Activated CD4-positive, alpha-beta memory T cell treated with anti-CD3 and anti-CD28 coated beads, Interleukin-2, amount 10 ng/mL, durations not matched to agents 7 days and 5 days (primary cell): Measurements from ENCODE around the gene PPP1R12B. TPM values are rescaled to one million over a fixed set of nuclear protein-coding genes. Genes with fewer than 3 reads are reported as not detected.
"Not testable (repeated sequence)": the region's sequence is repeated elsewhere in the genome, so short reads cannot be mapped to it uniquely, and the experiment has no call there.

Experiments used
- CTCF ChIA-PET: fragments of 350-600 bp; sonication (Branson Sonifier 250); formaldehyde crosslinking; loops from one replicate; lab custom pipeline; 2021; ENCODE audit warnings: antibody characterized with exemption, inconsistent platforms; lab: Charles Lee
- POLR2A ChIA-PET: fragments of 350-600 bp; sonication (Branson Sonifier 250); formaldehyde crosslinking; loops from one replicate; lab custom pipeline; 2021; ENCODE audit warnings: antibody characterized with exemption; lab: Charles Lee
- DNase-seq: peaks from one replicate; pipeline ENCODE4 v3.0.0-alpha.2; 2020
- H3K27ac Mint-ChIP-seq: one replicate; pipeline ENCODE4 v1.8.0; 2021; ENCODE audit warnings: mild to moderate bottlenecking, mixed read lengths
- H3K27me3 Mint-ChIP-seq: one replicate; pipeline ENCODE4 v1.8.0; 2021; ENCODE audit warnings: mixed read lengths
- H3K36me3 Mint-ChIP-seq: one replicate; pipeline ENCODE4 v1.8.0; 2021; ENCODE audit warnings: low read depth, mixed read lengths
- H3K4me1 Mint-ChIP-seq: one replicate; pipeline ENCODE4 v1.8.0; 2021; ENCODE audit warnings: mixed read lengths
- H3K4me3 Mint-ChIP-seq: one replicate; pipeline ENCODE4 v1.8.0; 2021; ENCODE audit warnings: mild to moderate bottlenecking, mixed read lengths
- H3K9me3 Mint-ChIP-seq: one replicate; pipeline ENCODE4 v1.8.0; 2021; ENCODE audit warnings: mixed read lengths
- total RNA-seq, 2 experiments: library from RNA; stranded (reverse); gene quantifications; one replicate each; pipeline ENCODE4 v1.2.3, GENCODE V29; 2021

Gene PPP1R12B
- total RNA-seq, 2 experiments from 2014 or later, result 16.7 to 20.0 TPM

DNA sequence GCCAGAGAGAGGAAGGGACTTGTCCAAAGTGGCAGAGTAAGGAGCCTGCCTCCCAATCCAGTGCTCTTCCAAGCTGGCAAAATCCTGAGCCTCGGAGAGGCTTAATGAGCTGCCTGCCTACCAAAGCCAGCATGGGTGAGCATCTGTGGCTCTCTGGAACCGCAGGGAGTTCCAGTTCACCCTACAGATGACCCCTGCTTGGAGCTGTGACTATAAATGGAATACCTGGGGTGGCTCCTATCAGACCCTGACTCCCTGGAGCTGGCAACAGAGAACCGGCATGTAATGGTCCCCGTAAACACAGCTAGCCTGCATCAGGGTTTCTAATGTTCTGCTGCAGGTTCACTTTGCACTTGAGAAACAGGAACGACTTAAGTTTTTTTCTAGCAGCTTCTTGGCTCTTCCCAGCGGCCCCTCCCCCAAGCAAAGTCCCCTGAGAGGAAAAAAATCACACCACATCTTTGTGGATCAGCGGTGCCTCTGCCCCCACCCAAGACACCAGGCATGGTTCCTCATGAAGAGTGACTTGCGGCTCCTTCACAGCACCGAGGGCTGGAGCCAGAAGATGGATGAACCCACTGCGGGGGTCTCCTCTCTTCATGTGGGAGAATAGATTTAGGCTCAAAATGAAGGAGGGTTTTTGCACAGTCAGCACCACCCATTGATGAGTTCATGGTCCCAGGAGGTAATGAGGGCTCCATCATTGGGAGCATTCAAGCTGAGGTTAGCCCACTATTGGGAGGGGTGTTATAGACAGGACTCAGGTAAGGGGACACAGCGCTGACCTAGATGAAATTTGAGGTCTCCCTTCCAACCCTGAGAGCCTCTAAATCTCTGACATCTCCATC is 282.8 kb downstream of the PPP1R12B start:
- H3K4me1 Mint-ChIP-seq, result peaks cover 29% of the 10 kb centered on the region
- peak overlapping the region; percentile 8 for H3K27ac Mint-ChIP-seq
- H3K9me3 Mint-ChIP-seq, result no peaks in the 10 kb centered on the region
- H3K4me3 Mint-ChIP-seq, result no peak overlapping the region
- H3K36me3 Mint-ChIP-seq, result no peaks in the 10 kb centered on the region
- DNase-seq, result no peak
- peaks cover 39% of the 10 kb centered on the region for H3K27me3 Mint-ChIP-seq
- POLR2A ChIA-PET, result interaction anchor here (1.0 kb wide), 1 partner anchor 290 kb away, joined by 3 read pairs; the partner anchor contains the start of gene UBE2T
- CTCF ChIA-PET, result no interaction called here

GRCh38 chr1:202632241-202632640 is 283.7 kb downstream of the PPP1R12B start:
- Mint-ChIP-seq H3K4me1 (peaks cover 28% of the 10 kb centered on the region), H3K27me3 (peaks cover 42% of the 10 kb centered on the region), H3K9me3 (no peaks in the 10 kb centered on the region), H3K36me3 (no peaks in the 10 kb centered on the region), H3K4me3 (no peak overlapping the region), H3K27ac (no peak overlapping the region)
- CTCF ChIA-PET, result no interaction called here
- no peak for DNase-seq
- POLR2A ChIA-PET, result interaction anchor here (0.6 kb wide), 1 partner anchor 71 kb away, joined by 3 read pairs; no protein-coding TSS in a partner anchor

- H3K27ac Mint-ChIP-seq, H3K9me3 Mint-ChIP-seq, DNase-seq, H3K4me1 Mint-ChIP-seq, POLR2A ChIA-PET, H3K4me3 Mint-ChIP-seq, CTCF ChIA-PET, H3K36me3 Mint-ChIP-seq: not testable (repeated sequence)
- H3K27me3 Mint-ChIP-seq, result peaks cover 64% of the 10 kb centered on the region
Measured at GRCh38 chr1:202636171-202636570, 287.7 kb downstream of the PPP1R12B start.

- H3K36me3 Mint-ChIP-seq, CTCF ChIA-PET, H3K27ac Mint-ChIP-seq: not testable (repeated sequence)
Measured at GRCh38 chr1:202637321-202638018, 289.0 kb downstream of the PPP1R12B start.

DNA sequence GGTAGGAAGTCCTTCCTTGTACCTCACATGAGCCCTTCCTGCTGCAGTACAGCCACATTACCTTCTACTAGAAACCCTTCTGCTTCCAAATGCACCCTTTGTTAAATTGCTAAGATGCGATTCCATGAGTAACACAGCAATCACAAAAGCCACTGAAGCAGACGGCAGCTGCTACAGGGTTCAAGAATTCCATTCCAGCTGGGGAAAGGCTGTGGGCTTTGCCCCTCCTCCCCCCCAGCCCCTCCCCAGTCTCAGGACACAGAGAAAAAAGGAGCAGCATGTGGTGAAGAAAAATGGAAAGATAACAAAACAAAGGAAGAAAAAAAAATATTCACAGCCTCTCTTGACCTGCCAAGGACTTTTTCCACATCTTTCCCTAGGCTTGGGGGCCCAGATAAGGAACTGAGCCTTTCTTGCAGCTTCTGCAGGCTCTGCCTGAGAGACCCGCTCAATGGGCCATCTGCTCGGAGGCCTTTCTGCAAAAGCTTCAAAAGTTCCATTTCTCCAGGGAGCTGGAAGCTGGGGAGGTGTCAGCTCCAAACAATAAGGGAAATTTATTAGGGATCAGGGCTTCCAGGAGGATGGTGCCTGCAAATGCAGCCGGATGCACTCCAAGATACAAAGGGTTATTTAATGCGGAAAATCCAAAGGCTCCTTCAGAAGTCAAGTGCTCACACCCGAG is 289.7 kb downstream of the PPP1R12B start:
- no peaks in the 10 kb centered on the region for H3K36me3 Mint-ChIP-seq
- peaks cover 73% of the 10 kb centered on the region for H3K27me3 Mint-ChIP-seq
- H3K4me1 Mint-ChIP-seq, result peaks cover 4% of the 10 kb centered on the region
- no peak for DNase-seq
- no peaks in the 10 kb centered on the region for H3K9me3 Mint-ChIP-seq
- ChIA-PET CTCF (no interaction called here), POLR2A (no interaction called here)
- no peak overlapping the region for H3K27ac Mint-ChIP-seq
- no peak overlapping the region for H3K4me3 Mint-ChIP-seq

More at GRCh38 chr1:202637321-202638018, 289.0 kb downstream of the PPP1R12B start:
- H3K9me3 Mint-ChIP-seq, H3K4me1 Mint-ChIP-seq, H3K4me3 Mint-ChIP-seq, DNase-seq, POLR2A ChIA-PET: not testable (repeated sequence)
- peaks cover 71% of the 10 kb centered on the region for H3K27me3 Mint-ChIP-seq

DNA sequence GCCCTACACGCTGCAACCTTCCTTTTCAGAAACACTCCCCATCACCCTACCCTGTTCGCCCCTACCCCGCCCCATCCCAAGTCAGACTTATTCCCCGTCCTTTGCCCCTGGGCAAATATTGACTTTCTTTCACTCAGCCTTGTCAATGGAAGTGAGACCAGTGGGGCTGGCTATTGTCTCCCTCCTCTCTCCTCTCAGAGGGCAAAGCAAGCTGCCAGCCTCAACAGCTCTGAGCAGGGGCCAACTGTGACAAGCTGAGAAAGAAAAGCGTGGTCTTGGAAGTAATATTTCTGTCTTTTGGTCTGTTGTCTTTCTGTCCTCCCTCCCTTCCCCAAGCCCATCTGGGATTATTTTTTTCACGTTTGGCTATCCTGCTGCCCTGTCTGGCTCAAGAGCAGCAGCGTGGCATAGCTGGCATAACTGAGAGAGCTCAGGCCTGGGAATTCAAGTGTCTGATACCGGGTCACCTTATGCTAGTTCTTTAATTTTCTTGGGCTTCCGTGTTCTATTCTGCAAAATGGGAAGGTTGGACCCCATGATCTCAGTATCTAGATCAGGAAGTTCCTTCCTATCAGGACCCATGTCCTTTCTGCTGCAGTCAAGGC is 290.3 kb downstream of the PPP1R12B start:
- H3K36me3 Mint-ChIP-seq, H3K27ac Mint-ChIP-seq, POLR2A ChIA-PET, H3K9me3 Mint-ChIP-seq, DNase-seq, H3K4me3 Mint-ChIP-seq, CTCF ChIA-PET, H3K4me1 Mint-ChIP-seq: not testable (repeated sequence)
- H3K27me3 Mint-ChIP-seq, result peaks cover 73% of the 10 kb centered on the region

GRCh38 chr1:202639500-202639899 is 291.0 kb downstream of the PPP1R12B start:
- no peak overlapping the region for H3K4me3 Mint-ChIP-seq
- H3K9me3 Mint-ChIP-seq, result no peaks in the 10 kb centered on the region
- ChIA-PET POLR2A (no interaction called here), CTCF (no interaction called here)
- no peaks in the 10 kb centered on the region for H3K36me3 Mint-ChIP-seq
- H3K4me1 Mint-ChIP-seq, result peaks cover 10% of the 10 kb centered on the region
- no peak for DNase-seq
- no peak overlapping the region for H3K27ac Mint-ChIP-seq
- H3K27me3 Mint-ChIP-seq, result peaks cover 76% of the 10 kb centered on the region

GRCh38 chr1:202642212-202642611 is 293.7 kb downstream of the PPP1R12B start:
- no peak for DNase-seq
- Mint-ChIP-seq H3K9me3 (no peaks in the 10 kb centered on the region), H3K4me3 (no peak overlapping the region), H3K27me3 (peaks cover 90% of the 10 kb centered on the region), H3K36me3 (no peaks in the 10 kb centered on the region), H3K4me1 (peaks cover 13% of the 10 kb centered on the region), H3K27ac (no peak overlapping the region)
- ChIA-PET CTCF (no interaction called here), POLR2A (no interaction called here)

Other genes with a start within 250 kb of the PPP1R12B start
- not detected for gene GPR37L1, start 225.8 kb upstream of the PPP1R12B start, total RNA-seq
- 10 to 100 TPM; 62.4 to 63.8 TPM for gene ARL8A, start 204.0 kb upstream of the PPP1R12B start, total RNA-seq
- 100 to 1,000 TPM; 228 to 231 TPM for gene PTPN7, start 188.1 kb upstream of the PPP1R12B start, total RNA-seq
- under 1 TPM in 1 of 2 experiments, not detected in 1; 0.08 TPM for gene LGR6, start 154.9 kb upstream of the PPP1R12B start, total RNA-seq
- 10 to 100 TPM; 76.1 to 82.8 TPM for gene UBE2T, start 6.8 kb upstream of the PPP1R12B start, total RNA-seq